Upper lobe of left lung (tissue), 4 donors: ENCODE data around the gene DNASE2B.

Experiments used
- POLR2A ChIP-seq, 4 donors: fragments of 450-650 bp; IDR thresholded peaks; one replicate each; pipeline ENCODE4 v1.5.1; 2016 to 2017; ENCODE audit warnings: antibody characterized with exemption in 4 of 4, mild to moderate bottlenecking in 2 of 4
- POLR2AphosphoS5 ChIP-seq, 2 donors: sonication (generic); formaldehyde crosslinking; IDR thresholded peaks; one replicate each; pipeline ENCODE4 v1.5.1; 2017; ENCODE audit warnings: antibody characterized with exemption in 2 of 2
- TF ChIP-seq, protein P1 (sequence below), 6 experiments: fragments of 450-650 bp in 4 of 6; fragments of 200-600 bp in 2 of 6; sonication (generic) in 2 of 6; IDR thresholded peaks; one replicate each; pipeline ENCODE4 v1.5.1; 2016 to 2019; ENCODE audit warnings: antibody characterized with exemption in 6 of 6

DNA sequence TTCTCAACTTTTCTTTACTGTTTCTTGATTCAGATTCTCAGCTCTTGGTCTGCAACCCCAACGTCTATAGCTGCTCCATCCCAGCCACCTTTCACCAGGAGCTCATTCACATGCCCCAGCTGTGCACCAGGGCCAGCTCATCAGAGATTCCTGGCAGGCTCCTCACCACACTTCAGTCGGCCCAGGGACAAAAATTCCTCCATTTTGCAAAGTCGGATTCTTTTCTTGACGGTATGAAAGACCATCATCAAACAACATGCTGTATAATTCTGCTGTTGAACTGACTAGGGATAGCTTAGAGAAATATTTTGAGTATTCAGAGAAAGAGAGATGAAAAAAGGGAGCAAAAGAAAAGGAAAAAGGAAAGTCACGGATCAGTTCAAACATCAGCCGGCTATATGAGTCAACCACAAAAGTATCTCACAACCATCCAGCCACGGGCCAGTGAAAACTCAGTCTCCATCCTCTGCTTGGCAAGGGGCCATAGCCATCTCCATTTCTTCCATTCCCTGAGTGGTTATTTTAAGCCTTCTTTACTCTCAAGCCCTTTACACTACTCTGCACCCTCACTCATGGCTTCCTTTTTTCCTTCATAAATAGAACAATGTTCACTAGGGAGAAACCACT is 14.1 kb downstream of the DNASE2B start:
- TF ChIP-seq POLR2AphosphoS5 (IDR thresholded peaks at IDR 0.05): no peak
- TF ChIP-seq, protein P1, sequence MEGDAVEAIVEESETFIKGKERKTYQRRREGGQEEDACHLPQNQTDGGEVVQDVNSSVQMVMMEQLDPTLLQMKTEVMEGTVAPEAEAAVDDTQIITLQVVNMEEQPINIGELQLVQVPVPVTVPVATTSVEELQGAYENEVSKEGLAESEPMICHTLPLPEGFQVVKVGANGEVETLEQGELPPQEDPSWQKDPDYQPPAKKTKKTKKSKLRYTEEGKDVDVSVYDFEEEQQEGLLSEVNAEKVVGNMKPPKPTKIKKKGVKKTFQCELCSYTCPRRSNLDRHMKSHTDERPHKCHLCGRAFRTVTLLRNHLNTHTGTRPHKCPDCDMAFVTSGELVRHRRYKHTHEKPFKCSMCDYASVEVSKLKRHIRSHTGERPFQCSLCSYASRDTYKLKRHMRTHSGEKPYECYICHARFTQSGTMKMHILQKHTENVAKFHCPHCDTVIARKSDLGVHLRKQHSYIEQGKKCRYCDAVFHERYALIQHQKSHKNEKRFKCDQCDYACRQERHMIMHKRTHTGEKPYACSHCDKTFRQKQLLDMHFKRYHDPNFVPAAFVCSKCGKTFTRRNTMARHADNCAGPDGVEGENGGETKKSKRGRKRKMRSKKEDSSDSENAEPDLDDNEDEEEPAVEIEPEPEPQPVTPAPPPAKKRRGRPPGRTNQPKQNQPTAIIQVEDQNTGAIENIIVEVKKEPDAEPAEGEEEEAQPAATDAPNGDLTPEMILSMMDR (IDR thresholded peaks at IDR 0.05): no peak
- TF ChIP-seq POLR2A (IDR thresholded peaks at IDR 0.05): no peak
